Immature natural killer cell (primary cell): ENCODE measurements around the gene DNAJC11. TPM values are rescaled to one million over a fixed set of nuclear protein-coding genes. Genes with fewer than 3 reads are reported as not detected.
"Not testable (repeated sequence)": the region's sequence is repeated elsewhere in the genome, so short reads cannot be mapped to it uniquely, and the experiment has no call there.

ENCODE experiments used
- DNase-seq, 3 donors: peaks; one replicate each; pipeline ENCODE4 v3.0.0; 2022; ENCODE audit warnings: mixed read lengths in 1 of 3
- H3K27ac Mint-ChIP-seq, 6 donors: one replicate each; pipeline ENCODE4 v1.8.0; 2020; ENCODE audit warnings: mixed read lengths in 6 of 6, mild to moderate bottlenecking in 5 of 6, inconsistent platforms in 4 of 6, moderate library complexity in 3 of 6
- H3K27me3 Mint-ChIP-seq, 3 donors: one replicate each; pipeline ENCODE4 v1.8.0; 2020 to 2021; ENCODE audit warnings: low read depth in 3 of 3, mild to moderate bottlenecking in 3 of 3, mixed read lengths in 3 of 3, moderate library complexity in 3 of 3, inconsistent platforms in 1 of 3
- H3K36me3 Mint-ChIP-seq, 3 donors: one replicate each; pipeline ENCODE4 v1.8.0; 2020; ENCODE audit warnings: mixed read lengths in 3 of 3, inconsistent platforms in 2 of 3, mild to moderate bottlenecking in 2 of 3
- H3K4me1 Mint-ChIP-seq, 2 donors: one replicate each; pipeline ENCODE4 v1.8.0; 2020; ENCODE audit warnings: inconsistent platforms in 2 of 2, mild to moderate bottlenecking in 2 of 2, mixed read lengths in 2 of 2, moderate library complexity in 1 of 2
- H3K4me3 Mint-ChIP-seq, 5 donors: one replicate each; pipeline ENCODE4 v1.8.0; 2020; ENCODE audit warnings: mild to moderate bottlenecking in 5 of 5, mixed read lengths in 5 of 5, inconsistent platforms in 3 of 5, moderate library complexity in 3 of 5
- H3K9me3 Mint-ChIP-seq, 6 donors: one replicate each; pipeline ENCODE4 v1.8.0; 2020; ENCODE audit warnings: mild to moderate bottlenecking in 6 of 6, mixed read lengths in 6 of 6, inconsistent platforms in 4 of 6, moderate library complexity in 3 of 6
- polyA plus RNA-seq, 3 donors: library from polyadenylated mRNA; unstranded; fragments of 300-500 nt; fragmentation: Illumina TruSeq; gene quantifications; one replicate each; pipeline ENCODE4 v1.2.3, GENCODE V29; 2021

DNAJC11 gene
- polyA plus RNA-seq, 3 donors from 2014 or later: 9.6 to 22.6 (median 13.5) TPM

GRCh38 chr1:6688001-6688400, 13.6 kb downstream of the DNAJC11 start:
- no peak for DNase-seq
- Mint-ChIP-seq H3K4me3 (no peak overlapping the region), H3K36me3 (no peaks in the 10 kb centered on the region), H3K27ac (peak overlapping the region in 1 of 6 donors; percentile 22), H3K9me3 (no peaks in the 10 kb centered on the region), H3K27me3 (peaks cover 0 to 1% (median 0%) of the 10 kb centered on the region in 3 donors), H3K4me1 (peaks cover 12 to 29% of the 10 kb centered on the region in 2 donors)

GRCh38 chr1:6686294-6686693, 15.3 kb downstream of the DNAJC11 start:
- no peaks in the 10 kb centered on the region for H3K36me3 Mint-ChIP-seq

GRCh38 chr1:6685381-6685780, 16.2 kb downstream of the DNAJC11 start:
- peak overlapping the region in 1 of 6 donors; percentile 14 for H3K27ac Mint-ChIP-seq
- no peak overlapping the region for H3K4me3 Mint-ChIP-seq
- no peak for DNase-seq
- H3K36me3 Mint-ChIP-seq: peaks cover 0 to 5% (median 5%) of the 10 kb centered on the region in 3 donors
- peaks cover 0 to 1% (median 0%) of the 10 kb centered on the region in 3 donors for H3K27me3 Mint-ChIP-seq
- H3K9me3 Mint-ChIP-seq: no peaks in the 10 kb centered on the region
- H3K4me1 Mint-ChIP-seq: peaks cover 11 to 24% of the 10 kb centered on the region in 2 donors

More at GRCh38 chr1:6686294-6686693, 15.3 kb downstream of the DNAJC11 start:
- Mint-ChIP-seq H3K27ac (no peak overlapping the region), H3K4me3 (no peak overlapping the region), H3K27me3 (peaks cover 0 to 1% (median 0%) of the 10 kb centered on the region in 3 donors), H3K4me1 (peaks cover 11 to 29% of the 10 kb centered on the region in 2 donors), H3K9me3 (no peaks in the 10 kb centered on the region)
- no peak for DNase-seq

GRCh38 chr1:6683434-6683833, 18.2 kb downstream of the DNAJC11 start:
- Mint-ChIP-seq H3K4me3 (no peak overlapping the region), H3K27ac (no peak overlapping the region), H3K4me1 (peaks cover 1 to 9% of the 10 kb centered on the region in 2 donors), H3K36me3 (peaks cover 0 to 18% (median 13%) of the 10 kb centered on the region in 3 donors), H3K27me3 (peaks cover 0 to 2% (median 0%) of the 10 kb centered on the region in 3 donors), H3K9me3 (no peaks in the 10 kb centered on the region)
- DNase-seq: no peak

- Mint-ChIP-seq H3K36me3 (peaks cover 11 to 40% (median 26%) of the 10 kb centered on the region in 3 donors), H3K27me3 (peaks cover 0 to 2% (median 0%) of the 10 kb centered on the region in 3 donors), H3K27ac (peak overlapping the region in 1 of 6 donors; percentile 22), H3K4me1 (no peaks in the 10 kb centered on the region), H3K9me3 (no peaks in the 10 kb centered on the region), H3K4me3 (no peak overlapping the region)
- DNase-seq: no peak
These were observed 25.7 kb downstream of the DNAJC11 start for GRCh38 chr1:6675941-6676340.

GRCh38 chr1:6674771-6675170, 26.8 kb downstream of the DNAJC11 start:
- H3K27ac Mint-ChIP-seq: no peak overlapping the region
- DNase-seq: no peak

GRCh38 chr1:6673816-6674398, 27.7 kb downstream of the DNAJC11 start:
- Mint-ChIP-seq H3K27ac (no peak overlapping the region), H3K27me3 (peaks cover 0 to 2% (median 0%) of the 10 kb centered on the region in 3 donors), H3K4me3 (no peak overlapping the region), H3K36me3 (peaks cover 13 to 30% (median 16%) of the 10 kb centered on the region in 3 donors), H3K4me1 (peaks cover 3 to 5% of the 10 kb centered on the region in 2 donors), H3K9me3 (no peaks in the 10 kb centered on the region)
- DNase-seq: no peak

More at GRCh38 chr1:6674771-6675170, 26.8 kb downstream of the DNAJC11 start:
- Mint-ChIP-seq H3K36me3 (peaks cover 16 to 33% (median 19%) of the 10 kb centered on the region in 3 donors), H3K9me3 (no peaks in the 10 kb centered on the region), H3K4me1 (peaks cover 0 to 5% of the 10 kb centered on the region in 2 donors), H3K27me3 (peaks cover 0 to 2% (median 0%) of the 10 kb centered on the region in 3 donors), H3K4me3 (no peak overlapping the region)

- no peak overlapping the region for H3K27ac Mint-ChIP-seq
- DNase-seq: no peak
- no peaks in the 10 kb centered on the region for H3K27me3 Mint-ChIP-seq
- H3K9me3 Mint-ChIP-seq: no peaks in the 10 kb centered on the region
- peaks cover 3 to 5% of the 10 kb centered on the region in 2 donors for H3K4me1 Mint-ChIP-seq
- H3K36me3 Mint-ChIP-seq: peaks cover 10 to 22% (median 18%) of the 10 kb centered on the region in 3 donors
- H3K4me3 Mint-ChIP-seq: no peak overlapping the region
These were observed 29.1 kb downstream of the DNAJC11 start for GRCh38 chr1:6672558-6672957.

- no peak overlapping the region for H3K27ac Mint-ChIP-seq
- peaks cover 0 to 23% (median 20%) of the 10 kb centered on the region in 3 donors for H3K36me3 Mint-ChIP-seq
- no peak overlapping the region for H3K4me3 Mint-ChIP-seq
- DNase-seq: no peak
- peaks cover 0 to 1% (median 0%) of the 10 kb centered on the region in 3 donors for H3K27me3 Mint-ChIP-seq
- H3K9me3 Mint-ChIP-seq: no peaks in the 10 kb centered on the region
- H3K4me1 Mint-ChIP-seq: peaks cover 3 to 7% of the 10 kb centered on the region in 2 donors
These were observed 33.1 kb downstream of the DNAJC11 start for GRCh38 chr1:6668503-6668902.

- Mint-ChIP-seq H3K4me1 (peaks cover 3 to 14% of the 10 kb centered on the region in 2 donors), H3K4me3 (no peak overlapping the region), H3K27me3 (peaks cover 0 to 1% (median 0%) of the 10 kb centered on the region in 3 donors), H3K27ac (no peak overlapping the region), H3K36me3 (peaks cover 0 to 30% (median 28%) of the 10 kb centered on the region in 3 donors), H3K9me3 (no peaks in the 10 kb centered on the region)
- DNase-seq: no peak
These were observed 34.5 kb downstream of the DNAJC11 start for GRCh38 chr1:6667139-6667538.

GRCh38 chr1:6666696-6667095, 34.9 kb downstream of the DNAJC11 start:
- H3K4me3 Mint-ChIP-seq: no peak overlapping the region
- H3K27me3 Mint-ChIP-seq: peaks cover 0 to 1% (median 0%) of the 10 kb centered on the region in 3 donors
- DNase-seq: no peak
- H3K4me1 Mint-ChIP-seq: peaks cover 3 to 15% of the 10 kb centered on the region in 2 donors
- no peak overlapping the region for H3K27ac Mint-ChIP-seq
- H3K9me3 Mint-ChIP-seq: no peaks in the 10 kb centered on the region
- H3K36me3 Mint-ChIP-seq: peaks cover 0 to 30% (median 28%) of the 10 kb centered on the region in 3 donors

- H3K9me3 Mint-ChIP-seq, H3K4me3 Mint-ChIP-seq, H3K27ac Mint-ChIP-seq, H3K27me3 Mint-ChIP-seq, DNase-seq: not testable (repeated sequence)
- peaks cover 0 to 23% of the 10 kb centered on the region in 2 donors for H3K4me1 Mint-ChIP-seq
- peaks cover 0 to 26% (median 22%) of the 10 kb centered on the region in 3 donors for H3K36me3 Mint-ChIP-seq
These were observed 39.1 kb downstream of the DNAJC11 start for GRCh38 chr1:6662468-6662867.

GRCh38 chr1:6660415-6661049, 41.1 kb downstream of the DNAJC11 start:
- no peak overlapping the region for H3K4me3 Mint-ChIP-seq
- H3K36me3 Mint-ChIP-seq: peaks cover 0 to 19% (median 18%) of the 10 kb centered on the region in 3 donors
- no peak for DNase-seq
- no peaks in the 10 kb centered on the region for H3K9me3 Mint-ChIP-seq
- H3K27ac Mint-ChIP-seq: no peak overlapping the region
- H3K27me3 Mint-ChIP-seq: peaks cover 0 to 1% (median 0%) of the 10 kb centered on the region in 3 donors
- H3K4me1 Mint-ChIP-seq: peaks cover 0 to 23% of the 10 kb centered on the region in 2 donors

GRCh38 chr1:6658359-6659060, 43.1 kb downstream of the DNAJC11 start:
- H3K36me3 Mint-ChIP-seq: peaks cover 0 to 18% (median 14%) of the 10 kb centered on the region in 3 donors
- no peaks in the 10 kb centered on the region for H3K27me3 Mint-ChIP-seq
- H3K27ac Mint-ChIP-seq: peak overlapping the region in 1 of 6 donors; percentile 9
- H3K9me3 Mint-ChIP-seq: no peaks in the 10 kb centered on the region
- H3K4me1 Mint-ChIP-seq: peaks cover 0 to 22% of the 10 kb centered on the region in 2 donors
- H3K4me3 Mint-ChIP-seq: no peak overlapping the region
- DNase-seq: no peak
